Memory B cell (primary cell): ENCODE measurements around the gene CMPK2.

Experiments
- ATAC-seq: fragments of 150-1000 bp; cut with Tn5 transposase; 2 replicates; pipeline ENCODE4 v1.10.0; 2021; ENCODE audit warnings: low read depth, mild to moderate bottlenecking, moderate library complexity
- DNase-seq, 2 donors: peaks; one replicate each; pipeline ENCODE4 v3.0.0; 2022; ENCODE audit warnings: low spot score in 2 of 2
- H3K27ac Mint-ChIP-seq: one replicate; pipeline ENCODE4 v1.8.0; 2022; ENCODE audit warnings: mild to moderate bottlenecking, moderate library complexity, mixed read lengths
- H3K27me3 Mint-ChIP-seq: one replicate; pipeline ENCODE4 v1.8.0; 2022; ENCODE audit warnings: mixed read lengths
- H3K36me3 Mint-ChIP-seq: one replicate; pipeline ENCODE4 v1.8.0; 2022; ENCODE audit warnings: mild to moderate bottlenecking, mixed read lengths
- H3K4me1 Mint-ChIP-seq: one replicate; pipeline ENCODE4 v1.8.0; 2022; ENCODE audit warnings: mixed read lengths
- H3K4me3 Mint-ChIP-seq: one replicate; pipeline ENCODE4 v1.8.0; 2022; ENCODE audit warnings: mild to moderate bottlenecking, moderate library complexity, mixed read lengths
- H3K9me3 Mint-ChIP-seq: one replicate; pipeline ENCODE4 v1.8.0; 2022; ENCODE audit warnings: mixed read lengths

Gene CMPK2

DNA sequence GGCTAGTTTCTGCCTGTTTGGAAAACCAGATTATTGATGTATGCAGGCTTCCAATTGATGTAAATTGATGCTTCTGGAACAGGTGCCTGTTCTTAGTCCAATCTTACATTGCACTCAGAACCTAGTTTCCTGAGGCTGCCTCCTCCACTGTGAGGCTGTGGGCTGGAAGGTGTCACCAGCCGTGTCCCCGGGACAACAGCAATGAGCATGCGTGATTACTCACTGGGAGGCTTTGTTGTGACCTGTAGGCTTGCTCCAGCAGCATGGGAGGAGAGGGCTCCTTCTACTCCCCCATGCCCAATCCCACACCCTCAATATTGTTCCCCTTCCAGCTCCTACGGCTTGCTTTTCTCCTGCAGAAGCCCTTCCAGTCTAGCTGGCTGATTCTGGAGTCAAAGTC lies 23.0 kb upstream of the CMPK2 start:
- H3K4me1 Mint-ChIP-seq, result no peaks in the 10 kb centered on the region
- DNase-seq, result no peak
- ATAC-seq, result no peak
- no peak overlapping the region for H3K27ac Mint-ChIP-seq
- H3K27me3 Mint-ChIP-seq, result peaks cover 3% of the 10 kb centered on the region
- no peak overlapping the region for H3K4me3 Mint-ChIP-seq
- peaks cover 5% of the 10 kb centered on the region for H3K36me3 Mint-ChIP-seq
- no peaks in the 10 kb centered on the region for H3K9me3 Mint-ChIP-seq

DNA sequence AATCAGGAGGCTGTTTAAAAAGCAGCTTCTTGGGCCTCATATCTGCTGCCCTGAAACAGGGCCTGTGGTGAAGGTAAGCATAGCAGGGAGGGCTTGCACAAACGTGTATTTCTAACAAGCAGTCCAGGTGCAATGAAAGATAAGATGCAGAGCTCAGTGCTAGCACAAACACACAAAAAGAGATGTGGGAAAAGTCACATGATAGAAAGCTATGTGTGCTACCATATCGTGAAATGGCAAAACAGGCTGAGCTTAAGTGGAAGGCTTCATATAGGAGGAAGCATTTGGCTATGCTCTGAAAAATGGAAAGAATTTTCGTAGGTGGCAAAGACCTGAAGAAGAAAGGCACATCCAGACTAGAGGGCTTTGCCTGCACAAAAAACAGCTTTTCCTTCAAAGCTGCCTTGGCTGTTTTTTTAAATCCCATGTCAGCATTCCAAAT lies 22.1 kb upstream of the CMPK2 start:
- H3K36me3 Mint-ChIP-seq, result peaks cover 6% of the 10 kb centered on the region
- ATAC-seq (no peak), DNase-seq (no peak)
- H3K4me3 Mint-ChIP-seq, result no peak overlapping the region
- no peaks in the 10 kb centered on the region for H3K4me1 Mint-ChIP-seq
- H3K27ac Mint-ChIP-seq, result no peak overlapping the region
- H3K9me3 Mint-ChIP-seq, result no peaks in the 10 kb centered on the region
- H3K27me3 Mint-ChIP-seq, result peaks cover 3% of the 10 kb centered on the region

DNA sequence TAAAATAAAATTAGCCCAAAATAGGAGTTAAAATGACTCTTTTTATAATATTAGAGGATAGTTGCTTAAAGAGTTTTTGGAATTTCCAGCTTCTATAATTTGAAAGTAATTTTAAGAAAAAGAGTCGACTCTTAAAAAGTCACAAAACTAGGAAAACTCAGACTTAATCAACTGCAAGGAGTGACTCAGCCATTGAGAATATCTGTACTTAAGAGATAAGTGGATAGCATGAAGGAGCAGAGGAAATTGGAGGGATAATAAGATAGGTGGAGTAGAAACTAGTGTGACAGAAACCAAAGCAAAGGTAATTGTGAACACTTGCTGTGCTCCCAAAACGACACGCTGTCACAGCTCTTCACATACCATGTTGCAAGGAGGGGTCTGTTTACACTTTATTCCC lies 20.3 kb upstream of the CMPK2 start:
- no peak overlapping the region for H3K27ac Mint-ChIP-seq
- H3K4me3 Mint-ChIP-seq, result no peak overlapping the region
- H3K27me3 Mint-ChIP-seq, result peaks cover 5% of the 10 kb centered on the region
- H3K4me1 Mint-ChIP-seq, result no peaks in the 10 kb centered on the region
- H3K36me3 Mint-ChIP-seq, result peaks cover 7% of the 10 kb centered on the region
- DNase-seq (no peak), ATAC-seq (no peak)
- H3K9me3 Mint-ChIP-seq, result no peaks in the 10 kb centered on the region

DNA sequence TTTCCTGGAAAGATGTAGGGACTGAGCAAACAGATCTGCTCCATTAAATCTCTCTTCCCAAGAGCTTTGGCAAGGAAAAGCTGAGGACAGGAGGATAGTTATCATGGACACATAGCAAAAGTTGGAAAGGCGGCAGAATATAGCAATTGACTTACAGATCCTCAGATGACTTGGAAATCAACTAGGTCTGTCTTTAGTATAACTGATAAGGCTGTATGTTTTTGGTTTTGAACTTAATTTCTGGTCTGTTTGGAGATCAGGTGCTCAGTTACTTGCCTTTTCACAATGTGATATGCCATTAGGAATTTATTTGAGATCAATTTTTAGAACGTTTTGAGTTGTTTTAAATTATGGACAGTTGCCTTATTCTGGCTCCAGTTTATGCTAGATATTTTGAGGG lies 19.8 kb upstream of the CMPK2 start:
- Mint-ChIP-seq H3K4me1 (peaks cover under 1% of the 10 kb centered on the region), H3K4me3 (no peak overlapping the region), H3K36me3 (peaks cover 7% of the 10 kb centered on the region), H3K9me3 (no peaks in the 10 kb centered on the region), H3K27me3 (peaks cover 5% of the 10 kb centered on the region), H3K27ac (no peak overlapping the region)
- ATAC-seq (no peak), DNase-seq (no peak)

DNA sequence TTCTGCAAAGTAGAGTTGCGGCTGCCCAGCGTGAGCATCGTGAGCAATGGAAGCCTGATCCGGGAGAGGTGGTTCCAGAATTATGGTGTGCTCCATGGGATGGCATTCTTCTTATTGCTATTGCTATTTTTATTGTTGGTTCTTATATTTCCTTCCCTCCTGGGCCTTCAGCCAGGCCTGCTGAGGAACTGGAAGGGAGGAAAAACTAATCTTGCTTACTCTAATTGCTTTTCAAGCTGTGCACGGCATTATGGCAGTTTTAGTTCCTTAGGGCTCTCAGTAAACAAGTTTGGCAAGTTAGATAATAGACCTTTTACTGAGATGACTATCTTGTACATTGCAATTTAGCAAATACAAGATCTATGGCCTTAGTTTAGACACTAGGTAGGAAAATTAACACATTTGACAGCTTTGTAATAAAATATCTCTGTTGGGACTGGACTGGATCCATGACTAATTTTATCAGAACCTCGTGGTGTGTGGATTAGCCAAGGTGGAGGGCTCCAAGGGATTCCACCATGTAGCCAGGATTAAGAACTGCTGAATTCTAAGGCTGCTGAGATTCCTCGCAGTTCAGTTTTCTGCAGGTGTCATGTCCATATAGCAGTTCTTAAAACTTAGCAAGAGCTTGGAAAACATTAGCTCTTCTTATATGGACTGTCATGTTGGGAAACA lies 17.9 kb upstream of the CMPK2 start:
- Mint-ChIP-seq H3K36me3 (peaks cover 7% of the 10 kb centered on the region), H3K27me3 (peaks cover 5% of the 10 kb centered on the region), H3K4me3 (no peak overlapping the region), H3K4me1 (peaks cover 13% of the 10 kb centered on the region), H3K27ac (no peak overlapping the region), H3K9me3 (no peaks in the 10 kb centered on the region)
- ATAC-seq, result no peak
- no peak for DNase-seq

DNA sequence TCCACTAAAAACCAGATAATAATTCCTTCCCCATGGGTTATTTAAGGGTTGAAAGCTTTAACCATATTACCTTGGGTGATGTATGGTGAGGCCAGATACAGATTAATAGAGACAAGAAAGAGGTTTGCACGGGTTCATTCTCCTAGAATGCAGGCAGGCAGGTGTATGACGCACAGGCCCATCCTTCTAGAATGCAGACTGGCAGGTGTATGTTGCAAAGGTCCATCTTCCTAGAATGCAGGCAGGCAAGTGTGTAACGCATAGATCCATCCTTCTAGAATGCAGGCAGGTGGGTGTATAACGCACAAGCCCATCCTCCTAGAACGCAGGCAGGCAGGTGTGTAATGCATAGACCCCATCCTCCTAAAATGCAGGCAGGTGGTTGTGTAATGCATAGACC lies 15.8 kb upstream of the CMPK2 start:
- Mint-ChIP-seq H3K4me3 (no peak overlapping the region), H3K4me1 (peaks cover 25% of the 10 kb centered on the region), H3K36me3 (peaks cover 7% of the 10 kb centered on the region), H3K27me3 (peaks cover 5% of the 10 kb centered on the region), H3K27ac (no peak overlapping the region), H3K9me3 (no peaks in the 10 kb centered on the region)
- DNase-seq (no peak), ATAC-seq (no peak)

DNA sequence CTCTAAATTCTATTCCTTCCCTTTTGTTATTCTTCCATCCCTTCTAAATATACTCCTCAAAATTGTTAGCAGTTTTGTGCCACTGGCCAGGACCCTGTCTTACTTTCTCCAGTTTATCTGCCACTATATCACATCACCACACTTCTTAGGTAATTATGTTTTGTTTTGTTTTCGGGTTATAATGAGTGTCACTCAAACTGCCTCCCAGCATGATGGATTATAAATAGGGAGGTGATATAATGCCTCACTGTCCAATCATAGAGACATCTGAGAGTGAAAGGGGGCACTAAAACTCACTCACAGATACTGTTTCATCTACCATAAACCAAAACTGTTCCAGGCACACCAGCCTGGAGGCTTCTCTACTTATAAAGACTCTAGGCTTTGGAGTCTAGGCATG lies 15.3 kb upstream of the CMPK2 start:
- Mint-ChIP-seq H3K4me1 (peaks cover 25% of the 10 kb centered on the region), H3K9me3 (no peaks in the 10 kb centered on the region), H3K27ac (no peak overlapping the region), H3K27me3 (peaks cover 5% of the 10 kb centered on the region), H3K4me3 (no peak overlapping the region), H3K36me3 (peaks cover 5% of the 10 kb centered on the region)
- ATAC-seq (no peak), DNase-seq (no peak)

DNA sequence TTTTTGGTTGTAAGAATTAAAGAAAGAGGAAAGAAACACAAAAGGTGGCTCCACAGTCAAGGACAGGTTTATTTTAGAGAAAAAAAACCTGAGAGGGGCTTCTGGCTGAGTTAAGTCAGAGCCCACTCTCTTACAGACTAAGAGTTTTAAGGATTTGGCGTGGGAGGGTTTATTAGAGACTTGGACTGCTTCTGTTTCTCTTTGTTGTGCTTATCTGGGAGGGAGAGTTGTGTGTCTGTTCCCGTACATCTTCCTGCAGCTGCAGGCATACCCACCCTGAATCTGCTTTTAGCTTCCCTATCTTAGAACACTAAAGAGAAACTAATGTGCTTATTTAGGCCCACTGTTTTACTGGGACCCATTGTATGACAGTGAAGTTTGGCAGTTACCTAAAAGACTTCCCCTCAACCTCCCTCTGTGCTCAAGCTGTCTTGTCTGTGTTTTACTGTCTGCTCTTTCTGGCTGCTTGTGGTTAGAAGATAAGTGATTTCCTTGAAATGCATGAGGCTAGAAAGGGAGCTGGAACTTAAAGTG lies 14.6 kb upstream of the CMPK2 start:
- H3K27me3 Mint-ChIP-seq, result peaks cover 5% of the 10 kb centered on the region
- H3K4me3 Mint-ChIP-seq, result no peak overlapping the region
- H3K27ac Mint-ChIP-seq, result no peak overlapping the region
- ATAC-seq, result no peak
- DNase-seq, result no peak
- H3K9me3 Mint-ChIP-seq, result no peaks in the 10 kb centered on the region
- H3K4me1 Mint-ChIP-seq, result peaks cover 25% of the 10 kb centered on the region
- H3K36me3 Mint-ChIP-seq, result peaks cover 5% of the 10 kb centered on the region

DNA sequence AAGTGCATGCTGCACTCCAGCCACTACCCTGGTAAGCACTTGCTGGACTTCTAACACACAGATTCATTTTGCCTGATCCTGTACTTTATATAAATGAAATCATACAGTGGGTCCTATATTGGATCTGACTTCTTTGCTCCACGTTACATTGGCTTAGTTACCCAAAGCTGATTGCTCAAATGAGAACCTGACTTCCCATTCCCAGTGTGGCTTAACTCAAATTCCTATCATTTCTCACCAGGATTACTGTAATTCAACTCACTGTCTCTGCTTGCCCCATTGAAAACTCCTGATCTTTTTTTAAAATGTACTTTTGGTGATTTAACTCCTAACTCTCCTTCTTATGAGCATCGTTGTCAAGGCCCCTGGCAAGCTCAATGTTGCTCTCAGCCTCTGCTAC lies 13.3 kb upstream of the CMPK2 start:
- Mint-ChIP-seq H3K27ac (no peak overlapping the region), H3K4me1 (peaks cover 25% of the 10 kb centered on the region)

DNA sequence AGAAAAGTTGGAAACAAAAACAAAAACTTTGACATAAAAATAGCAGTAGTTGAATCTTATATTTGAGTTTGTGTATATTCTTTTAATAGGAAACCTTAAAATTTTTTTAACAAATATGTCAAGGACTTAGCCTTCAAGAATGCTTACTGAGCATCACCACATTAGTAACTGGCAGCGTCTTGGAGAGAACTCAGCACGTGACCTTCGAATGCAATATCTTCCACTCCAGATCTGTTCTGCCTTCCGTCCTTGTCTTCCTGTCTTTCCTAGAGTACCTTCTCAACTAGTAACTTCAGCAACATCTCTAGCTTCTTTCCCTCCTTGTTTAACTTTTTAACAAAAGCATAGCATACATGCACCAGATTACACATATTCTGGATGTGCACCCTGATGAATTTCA lies 12.8 kb upstream of the CMPK2 start:
- Mint-ChIP-seq H3K9me3 (peaks cover 2% of the 10 kb centered on the region), H3K27ac (no peak overlapping the region), H3K36me3 (peaks cover 4% of the 10 kb centered on the region), H3K4me3 (no peak overlapping the region), H3K27me3 (peaks cover 1% of the 10 kb centered on the region), H3K4me1 (peaks cover 25% of the 10 kb centered on the region)
- ATAC-seq, result no peak
- no peak for DNase-seq

More for the DNA sequence above, 13.3 kb upstream of the CMPK2 start:
- Mint-ChIP-seq H3K36me3 (peaks cover 3% of the 10 kb centered on the region), H3K9me3 (peaks cover under 1% of the 10 kb centered on the region), H3K27me3 (peaks cover 2% of the 10 kb centered on the region), H3K4me3 (no peak overlapping the region)
- ATAC-seq (no peak), DNase-seq (no peak)

DNA sequence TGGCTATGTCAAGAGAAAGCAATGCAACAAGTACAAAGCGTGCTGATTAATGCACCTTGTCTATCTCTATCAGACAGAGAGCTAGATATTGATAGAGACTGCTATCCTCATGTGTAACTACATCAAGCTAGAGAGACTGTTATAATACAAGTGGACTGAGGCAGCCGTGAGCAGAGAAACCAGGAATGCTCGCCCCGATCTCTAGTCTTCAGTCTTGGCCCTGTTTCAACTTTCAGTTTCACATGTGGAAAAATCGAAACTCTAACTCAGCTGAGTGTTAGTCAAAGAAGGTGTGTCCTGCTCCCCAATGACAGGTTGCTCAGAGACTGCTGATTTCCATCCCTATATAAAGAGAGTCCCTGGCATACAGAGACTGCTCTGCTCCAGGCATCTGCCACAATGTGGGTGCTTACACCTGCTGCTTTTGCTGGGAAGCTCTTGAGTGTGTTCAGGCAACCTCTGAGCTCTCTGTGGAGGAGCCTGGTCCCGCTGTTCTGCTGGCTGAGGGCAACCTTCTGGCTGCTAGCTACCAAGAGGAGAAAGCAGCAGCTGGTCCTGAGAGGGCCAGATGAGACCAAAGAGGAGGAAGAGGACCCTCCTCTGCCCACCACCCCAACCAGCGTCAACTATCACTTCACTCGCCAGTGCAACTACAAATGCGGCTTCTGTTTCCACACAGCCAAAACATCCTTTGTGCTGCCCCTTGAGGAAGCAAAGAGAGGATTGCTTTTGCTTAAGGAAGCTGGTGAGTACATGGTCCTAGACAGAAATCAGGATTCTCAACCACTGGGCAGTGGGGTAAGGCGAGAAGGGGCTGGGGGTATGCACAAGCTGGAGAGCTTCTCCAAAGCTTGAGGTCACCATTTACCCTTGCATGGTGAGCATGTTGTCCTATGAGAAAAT lies 11.9 kb upstream of the CMPK2 start, which contains the start of gene RSAD2:
Gene RSAD2, plus strand, starts transcription at position 376 of the 903 bp plus-strand sequence. Its CDS starts 24 bp downstream, at position 400.
- Mint-ChIP-seq H3K4me3 (peak within 1 kb of the TSS; percentile 82), H3K36me3 (peaks cover 3% of the 10 kb centered on the region), H3K4me1 (peaks cover 30% of the 10 kb centered on the region), H3K27me3 (no peaks in the 10 kb centered on the region), H3K27ac (no peak within 1 kb of the TSS), H3K9me3 (peaks cover 2% of the 10 kb centered on the region)
- ATAC-seq, result peak; percentile 86
- peak in 1 of 2 donors; percentile 18 for DNase-seq

DNA sequence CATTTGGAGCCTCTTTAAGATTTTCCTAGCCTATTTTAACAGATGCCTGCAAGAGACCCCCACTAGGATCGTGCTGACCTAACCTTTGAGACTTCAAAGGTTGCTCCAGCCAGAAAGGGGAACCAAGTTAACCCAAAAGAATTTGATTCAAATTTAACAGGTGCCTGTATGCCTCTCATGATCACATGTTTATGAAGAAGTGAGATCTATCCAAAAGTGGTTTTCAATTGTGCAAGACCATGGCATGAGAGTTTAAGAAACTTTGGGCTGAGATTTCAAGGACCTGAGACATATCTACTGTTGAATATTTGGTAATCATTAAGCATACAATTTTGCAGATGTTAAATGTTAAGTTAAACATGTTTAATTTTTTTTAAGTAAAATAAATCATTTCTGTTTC lies 10.6 kb upstream of the CMPK2 start:
- H3K4me3 Mint-ChIP-seq, result no peak overlapping the region
- H3K4me1 Mint-ChIP-seq, result peaks cover 33% of the 10 kb centered on the region
- DNase-seq, result no peak
- H3K9me3 Mint-ChIP-seq, result peaks cover 2% of the 10 kb centered on the region
- no peaks in the 10 kb centered on the region for H3K27me3 Mint-ChIP-seq
- no peak for ATAC-seq
- no peak overlapping the region for H3K27ac Mint-ChIP-seq
- H3K36me3 Mint-ChIP-seq, result peaks cover 3% of the 10 kb centered on the region

DNA sequence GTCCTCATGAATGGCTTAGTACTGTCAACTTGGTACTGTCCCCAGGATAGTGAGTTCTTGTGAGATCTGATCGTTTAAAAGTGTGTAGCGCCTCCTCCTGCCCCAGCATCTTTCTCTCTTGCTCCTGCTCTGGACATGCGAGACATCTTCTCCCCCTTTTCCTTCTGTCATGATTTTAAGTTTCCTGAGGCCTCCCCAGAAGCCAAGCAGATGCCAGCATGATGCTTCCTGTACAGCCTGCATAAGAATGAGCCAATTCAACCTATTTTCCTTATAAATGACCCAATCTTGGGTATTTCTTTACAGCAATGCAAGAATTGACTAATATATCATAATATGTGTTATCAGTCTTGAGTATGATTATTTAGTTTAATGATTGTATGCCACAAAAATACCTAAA lies 8.3 kb upstream of the CMPK2 start:
- DNase-seq (no peak), ATAC-seq (no peak)
- H3K36me3 Mint-ChIP-seq, result peaks cover 5% of the 10 kb centered on the region
- peaks cover 22% of the 10 kb centered on the region for H3K4me1 Mint-ChIP-seq
- H3K27ac Mint-ChIP-seq, result no peak overlapping the region
- H3K9me3 Mint-ChIP-seq, result peaks cover 2% of the 10 kb centered on the region
- H3K4me3 Mint-ChIP-seq, result no peak overlapping the region
- no peaks in the 10 kb centered on the region for H3K27me3 Mint-ChIP-seq

DNA sequence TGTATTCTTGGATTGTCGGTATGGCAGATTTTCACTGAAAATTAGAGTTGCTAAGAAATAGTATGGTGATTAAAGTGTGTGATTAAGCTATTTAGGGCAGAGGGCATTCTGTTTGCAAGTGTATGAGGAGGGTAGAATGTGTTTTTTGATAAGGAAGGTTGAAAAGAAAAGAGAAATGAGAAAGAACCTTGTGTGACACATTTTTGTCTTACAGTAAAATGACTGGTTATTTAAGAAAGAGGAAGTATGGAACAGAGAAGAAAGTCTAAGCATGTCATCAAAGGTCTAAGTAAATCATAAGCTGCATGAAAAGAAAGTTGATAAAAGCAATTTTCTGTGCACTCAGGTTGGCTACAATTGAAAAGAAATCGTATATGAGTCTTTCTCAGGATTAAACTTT lies 6.7 kb upstream of the CMPK2 start:
- Mint-ChIP-seq H3K36me3 (peaks cover 5% of the 10 kb centered on the region), H3K4me1 (peaks cover 11% of the 10 kb centered on the region), H3K27me3 (no peaks in the 10 kb centered on the region), H3K27ac (no peak overlapping the region), H3K4me3 (no peak overlapping the region), H3K9me3 (peaks cover 2% of the 10 kb centered on the region)
- ATAC-seq (peak; percentile 60), DNase-seq (no peak)
